HG03469 (cell line): ENCODE data around the gene ITSN1.

ENCODE experiments used
- ATAC-seq: cut with Tn5 transposase; IDR thresholded peaks from one replicate; pipeline ENCODE4 v1.9.1; 2021; ENCODE audit warnings: mild to moderate bottlenecking, moderate library complexity, moderate number of reproducible peaks; ENCODE audit not compliant: unreplicated experiment

The ITSN1 gene

GRCh38 chr21:33802481-33802880 is 160.2 kb downstream of the ITSN1 start:
- no peak for ATAC-seq

- no peak for ATAC-seq
Observed at GRCh38 chr21:33808715-33809367, 166.5 kb downstream of the ITSN1 start.

- ATAC-seq: no peak
Observed at GRCh38 chr21:33810766-33811165, 168.5 kb downstream of the ITSN1 start.

GRCh38 chr21:33811167-33812010 is 169.1 kb downstream of the ITSN1 start:
- no peak for ATAC-seq

GRCh38 chr21:33813832-33814365 is 171.6 kb downstream of the ITSN1 start:
- ATAC-seq: no peak

- ATAC-seq: no peak
Observed at GRCh38 chr21:33815143-33815707, 172.9 kb downstream of the ITSN1 start.

- no peak for ATAC-seq
Observed at GRCh38 chr21:33816174-33816573, 173.9 kb downstream of the ITSN1 start.

- ATAC-seq: no peak
Observed at GRCh38 chr21:33817138-33817537, 174.8 kb downstream of the ITSN1 start.

GRCh38 chr21:33817663-33818451 is 175.6 kb downstream of the ITSN1 start:
- ATAC-seq: no peak

- no peak for ATAC-seq
Observed at GRCh38 chr21:33820230-33820770, 178.0 kb downstream of the ITSN1 start.

- no peak for ATAC-seq
Observed at GRCh38 chr21:33820798-33821197, 178.5 kb downstream of the ITSN1 start.

GRCh38 chr21:33821503-33822322 is 179.4 kb downstream of the ITSN1 start:
- ATAC-seq: no peak

GRCh38 chr21:33824156-33824941 is 182.0 kb downstream of the ITSN1 start:
- ATAC-seq: no peak

- no peak for ATAC-seq
Observed at GRCh38 chr21:33825419-33825818, 183.1 kb downstream of the ITSN1 start.

GRCh38 chr21:33825915-33826314 is 183.6 kb downstream of the ITSN1 start:
- no peak for ATAC-seq

GRCh38 chr21:33828083-33828482 is 185.8 kb downstream of the ITSN1 start:
- ATAC-seq: no peak

- ATAC-seq: no peak
Observed at GRCh38 chr21:33828577-33828976, 186.3 kb downstream of the ITSN1 start.

- ATAC-seq: no peak
Observed at GRCh38 chr21:33829844-33830243, 187.5 kb downstream of the ITSN1 start.
